WTC11 (cell line): Measurements from ENCODE around the gene TCF7L2. TPM values are rescaled to one million over a fixed set of nuclear protein-coding genes. Genes with fewer than 3 reads are reported as not detected.

Experiments used
- ATAC-seq: fragments of 200-7000 bp; cut with Tn5 transposase; 2 replicates; pipeline ENCODE4 v1.10.0; 2021; ENCODE audit warnings: mild to moderate bottlenecking, moderate library complexity
- CTCF ChIA-PET: fragments of 300-600 bp; sonication (Branson Sonifier 250); formaldehyde crosslinking; loops from one replicate; lab custom pipeline; 2021; ENCODE audit warnings: antibody characterized with exemption; lab: Charles Lee
- POLR2A ChIA-PET: fragments of 350-600 bp; sonication (Branson Sonifier 250); formaldehyde crosslinking; loops from one replicate; lab custom pipeline; 2021; ENCODE audit warnings: antibody characterized with exemption; lab: Charles Lee
- DNase-seq: peaks from one replicate; pipeline ENCODE4 v3.0.0; 2021; ENCODE audit warnings: low spot score
- H3K27ac Mint-ChIP-seq: 2 replicates; pipeline ENCODE4 v1.8.0; 2021; ENCODE audit warnings: mixed read lengths
- H3K27me3 Mint-ChIP-seq: 2 replicates; pipeline ENCODE4 v1.8.0; 2021; ENCODE audit warnings: low read depth, mild to moderate bottlenecking, moderate library complexity, mixed read lengths
- H3K36me3 Mint-ChIP-seq: 2 replicates; pipeline ENCODE4 v1.8.0; 2021; ENCODE audit warnings: mixed read lengths
- H3K4me1 Mint-ChIP-seq: 2 replicates; pipeline ENCODE4 v1.8.0; 2022; ENCODE audit warnings: mixed read lengths
- H3K4me3 Mint-ChIP-seq: 2 replicates; pipeline ENCODE4 v1.8.0; 2021; ENCODE audit warnings: mild to moderate bottlenecking, moderate library complexity, mixed read lengths
- H3K9me3 Mint-ChIP-seq: 2 replicates; pipeline ENCODE4 v1.8.0; 2021; ENCODE audit warnings: mixed read lengths
- ATF1 ChIP-seq: sonication (generic); formaldehyde crosslinking; IDR thresholded peaks from 2 replicates; pipeline ENCODE4 v1.8.1; 2023; ENCODE audit warnings: mild to moderate bottlenecking, moderate library complexity, missing genetic modification reagents
- JAZF1 ChIP-seq: fragments of 250-450 bp; sonication (Bioruptor Pico); IDR thresholded peaks from 2 replicates; pipeline ENCODE4 v1.9.0; 2021; ENCODE audit warnings: moderate library complexity, mild to moderate bottlenecking, inconsistent platforms
- JUN ChIP-seq: sonication (generic); formaldehyde crosslinking; IDR thresholded peaks from 2 replicates; pipeline ENCODE4 v1.8.0; 2023; ENCODE audit warnings: mild to moderate bottlenecking, missing genetic modification reagents
- PRRX2 ChIP-seq: fragments of 250-450 bp; sonication (Bioruptor Pico); IDR thresholded peaks from 2 replicates; pipeline ENCODE4 v1.8.0; 2021; ENCODE audit warnings: mild to moderate bottlenecking
- SP1 ChIP-seq: sonication (generic); formaldehyde crosslinking; conservative IDR thresholded peaks from 2 replicates; pipeline ENCODE4 v1.8.1; 2022; ENCODE audit warnings: missing genetic modification reagents
- TP53 ChIP-seq: sonication (generic); formaldehyde crosslinking; IDR thresholded peaks from 2 replicates; pipeline ENCODE4 v1.8.1; 2023; ENCODE audit warnings: mild to moderate bottlenecking, missing genetic modification reagents
- ZNF121 ChIP-seq: sonication (generic); formaldehyde crosslinking; IDR thresholded peaks from 2 replicates; pipeline ENCODE4 v1.8.0; 2023; ENCODE audit warnings: missing genetic modification reagents
- ZNF219 ChIP-seq: sonication (generic); formaldehyde crosslinking; IDR thresholded peaks from 2 replicates; pipeline ENCODE4 v1.8.0; 2023; ENCODE audit warnings: missing genetic modification reagents, mild to moderate bottlenecking, borderline replicate concordance
- ZNF263 ChIP-seq: sonication (generic); formaldehyde crosslinking; IDR thresholded peaks from 2 replicates; pipeline ENCODE4 v1.8.1; 2022; ENCODE audit warnings: low read depth, mild to moderate bottlenecking, moderate library complexity, missing genetic modification reagents
- ZNF416 ChIP-seq: fragments of 250-450 bp; sonication (Bioruptor Pico); IDR thresholded peaks from 2 replicates; pipeline ENCODE4 v1.9.0; 2021; ENCODE audit warnings: mild to moderate bottlenecking, inconsistent platforms
- total RNA-seq: library from RNA; stranded (reverse); gene quantifications from 3 replicates; pipeline ENCODE4 v1.2.3, GENCODE V29; 2021
- TF ChIP-seq, protein P1 (sequence below): sonication (generic); formaldehyde crosslinking; IDR thresholded peaks from 2 replicates; pipeline ENCODE4 v1.8.1; 2023; ENCODE audit warnings: mild to moderate bottlenecking, missing genetic modification reagents, moderate library complexity
- TF ChIP-seq, protein P2 (sequence below): sonication (generic); formaldehyde crosslinking; conservative IDR thresholded peaks from 2 replicates; pipeline ENCODE4 v1.8.1; 2023; ENCODE audit warnings: mild to moderate bottlenecking, low read depth, missing genetic modification reagents, moderate library complexity
- TF ChIP-seq, protein P3 (sequence below): sonication (generic); formaldehyde crosslinking; IDR thresholded peaks from 2 replicates; pipeline ENCODE4 v1.8.0; 2022; ENCODE audit warnings: mild to moderate bottlenecking, missing genetic modification reagents
- TF ChIP-seq, protein P4 (sequence below): sonication (generic); formaldehyde crosslinking; IDR thresholded peaks from 2 replicates; pipeline ENCODE4 v1.8.1; 2023; ENCODE audit warnings: mild to moderate bottlenecking, missing genetic modification reagents, borderline replicate concordance
- TF ChIP-seq, protein P5 (sequence below): sonication (generic); formaldehyde crosslinking; IDR thresholded peaks from 2 replicates; pipeline ENCODE4 v1.8.1; 2023; ENCODE audit warnings: mild to moderate bottlenecking, missing genetic modification reagents

TCF7L2 gene
- total RNA-seq, 1 experiment from 2014 or later, result 44.5 TPM

DNA sequence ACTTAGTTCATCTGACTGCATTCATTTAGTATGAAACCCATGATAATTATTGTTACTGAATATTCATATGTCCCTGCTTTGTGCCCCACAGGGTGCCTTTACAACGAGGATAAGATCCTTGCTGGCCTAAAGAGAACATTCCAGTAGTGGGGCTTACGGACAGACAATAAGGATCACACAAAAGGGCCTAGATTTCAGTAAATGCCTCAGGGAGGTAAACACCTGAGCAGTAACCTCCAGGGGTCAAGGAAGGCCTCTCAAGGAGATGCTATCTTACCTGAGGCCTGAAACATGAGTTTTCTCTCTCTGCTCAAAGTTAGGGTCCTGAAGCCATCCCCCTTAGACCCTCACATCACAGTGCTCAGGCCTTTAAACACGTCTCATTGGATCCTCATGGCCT lies 228.7 kb downstream of the TCF7L2 start (continued):
- TF ChIP-seq, protein P1, sequence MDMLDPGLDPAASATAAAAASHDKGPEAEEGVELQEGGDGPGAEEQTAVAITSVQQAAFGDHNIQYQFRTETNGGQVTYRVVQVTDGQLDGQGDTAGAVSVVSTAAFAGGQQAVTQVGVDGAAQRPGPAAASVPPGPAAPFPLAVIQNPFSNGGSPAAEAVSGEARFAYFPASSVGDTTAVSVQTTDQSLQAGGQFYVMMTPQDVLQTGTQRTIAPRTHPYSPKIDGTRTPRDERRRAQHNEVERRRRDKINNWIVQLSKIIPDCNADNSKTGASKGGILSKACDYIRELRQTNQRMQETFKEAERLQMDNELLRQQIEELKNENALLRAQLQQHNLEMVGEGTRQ, result no peak
- no peak for TF ChIP-seq ZNF416 (CRISPR knock-in tag)
- no peak for TF ChIP-seq JUN
- no peak for TF ChIP-seq PRRX2 (CRISPR knock-in tag)
- TF ChIP-seq ATF1 (CRISPR knock-in tag), result no peak
- TF ChIP-seq TP53 (CRISPR knock-in tag), result no peak
- TF ChIP-seq, protein P2, sequence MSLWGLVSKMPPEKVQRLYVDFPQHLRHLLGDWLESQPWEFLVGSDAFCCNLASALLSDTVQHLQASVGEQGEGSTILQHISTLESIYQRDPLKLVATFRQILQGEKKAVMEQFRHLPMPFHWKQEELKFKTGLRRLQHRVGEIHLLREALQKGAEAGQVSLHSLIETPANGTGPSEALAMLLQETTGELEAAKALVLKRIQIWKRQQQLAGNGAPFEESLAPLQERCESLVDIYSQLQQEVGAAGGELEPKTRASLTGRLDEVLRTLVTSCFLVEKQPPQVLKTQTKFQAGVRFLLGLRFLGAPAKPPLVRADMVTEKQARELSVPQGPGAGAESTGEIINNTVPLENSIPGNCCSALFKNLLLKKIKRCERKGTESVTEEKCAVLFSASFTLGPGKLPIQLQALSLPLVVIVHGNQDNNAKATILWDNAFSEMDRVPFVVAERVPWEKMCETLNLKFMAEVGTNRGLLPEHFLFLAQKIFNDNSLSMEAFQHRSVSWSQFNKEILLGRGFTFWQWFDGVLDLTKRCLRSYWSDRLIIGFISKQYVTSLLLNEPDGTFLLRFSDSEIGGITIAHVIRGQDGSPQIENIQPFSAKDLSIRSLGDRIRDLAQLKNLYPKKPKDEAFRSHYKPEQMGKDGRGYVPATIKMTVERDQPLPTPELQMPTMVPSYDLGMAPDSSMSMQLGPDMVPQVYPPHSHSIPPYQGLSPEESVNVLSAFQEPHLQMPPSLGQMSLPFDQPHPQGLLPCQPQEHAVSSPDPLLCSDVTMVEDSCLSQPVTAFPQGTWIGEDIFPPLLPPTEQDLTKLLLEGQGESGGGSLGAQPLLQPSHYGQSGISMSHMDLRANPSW (CRISPR knock-in tag), result no peak
- TF ChIP-seq, protein P3, sequence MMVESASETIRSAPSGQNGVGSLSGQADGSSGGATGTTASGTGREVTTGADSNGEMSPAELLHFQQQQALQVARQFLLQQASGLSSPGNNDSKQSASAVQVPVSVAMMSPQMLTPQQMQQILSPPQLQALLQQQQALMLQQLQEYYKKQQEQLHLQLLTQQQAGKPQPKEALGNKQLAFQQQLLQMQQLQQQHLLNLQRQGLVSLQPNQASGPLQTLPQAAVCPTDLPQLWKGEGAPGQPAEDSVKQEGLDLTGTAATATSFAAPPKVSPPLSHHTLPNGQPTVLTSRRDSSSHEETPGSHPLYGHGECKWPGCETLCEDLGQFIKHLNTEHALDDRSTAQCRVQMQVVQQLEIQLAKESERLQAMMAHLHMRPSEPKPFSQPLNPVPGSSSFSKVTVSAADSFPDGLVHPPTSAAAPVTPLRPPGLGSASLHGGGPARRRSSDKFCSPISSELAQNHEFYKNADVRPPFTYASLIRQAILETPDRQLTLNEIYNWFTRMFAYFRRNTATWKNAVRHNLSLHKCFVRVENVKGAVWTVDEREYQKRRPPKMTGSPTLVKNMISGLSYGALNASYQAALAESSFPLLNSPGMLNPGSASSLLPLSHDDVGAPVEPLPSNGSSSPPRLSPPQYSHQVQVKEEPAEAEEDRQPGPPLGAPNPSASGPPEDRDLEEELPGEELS, result no peak
- no peak for TF ChIP-seq JAZF1 (CRISPR knock-in tag)
- TF ChIP-seq SP1 (CRISPR knock-in tag), result no peak
- TF ChIP-seq ZNF263 (CRISPR knock-in tag), result no peak
- TF ChIP-seq ZNF121 (CRISPR knock-in tag), result no peak
- TF ChIP-seq ZNF219 (CRISPR knock-in tag), result no peak
- TF ChIP-seq, all 79 proteins: peak for 0

DNA sequence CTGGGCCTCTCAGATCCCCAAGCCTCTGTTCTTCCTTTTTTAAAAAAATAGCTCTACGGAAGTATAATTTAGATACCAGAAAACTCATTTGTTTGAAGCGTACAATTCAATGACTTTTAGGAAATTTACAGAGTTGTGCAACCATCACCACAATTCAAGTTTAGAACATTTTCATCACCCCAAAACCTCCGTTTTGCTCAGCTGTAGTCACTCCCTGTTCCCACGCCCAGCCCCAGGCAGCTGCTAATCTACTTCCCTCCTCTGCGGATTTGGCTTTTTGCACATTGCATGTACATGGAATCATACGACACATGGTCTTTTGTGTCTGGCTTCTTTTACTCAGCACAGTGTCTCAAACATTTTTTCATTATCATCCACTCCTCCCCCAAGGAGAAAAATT lies 229.2 kb downstream of the TCF7L2 start:
- TF ChIP-seq, protein P4, sequence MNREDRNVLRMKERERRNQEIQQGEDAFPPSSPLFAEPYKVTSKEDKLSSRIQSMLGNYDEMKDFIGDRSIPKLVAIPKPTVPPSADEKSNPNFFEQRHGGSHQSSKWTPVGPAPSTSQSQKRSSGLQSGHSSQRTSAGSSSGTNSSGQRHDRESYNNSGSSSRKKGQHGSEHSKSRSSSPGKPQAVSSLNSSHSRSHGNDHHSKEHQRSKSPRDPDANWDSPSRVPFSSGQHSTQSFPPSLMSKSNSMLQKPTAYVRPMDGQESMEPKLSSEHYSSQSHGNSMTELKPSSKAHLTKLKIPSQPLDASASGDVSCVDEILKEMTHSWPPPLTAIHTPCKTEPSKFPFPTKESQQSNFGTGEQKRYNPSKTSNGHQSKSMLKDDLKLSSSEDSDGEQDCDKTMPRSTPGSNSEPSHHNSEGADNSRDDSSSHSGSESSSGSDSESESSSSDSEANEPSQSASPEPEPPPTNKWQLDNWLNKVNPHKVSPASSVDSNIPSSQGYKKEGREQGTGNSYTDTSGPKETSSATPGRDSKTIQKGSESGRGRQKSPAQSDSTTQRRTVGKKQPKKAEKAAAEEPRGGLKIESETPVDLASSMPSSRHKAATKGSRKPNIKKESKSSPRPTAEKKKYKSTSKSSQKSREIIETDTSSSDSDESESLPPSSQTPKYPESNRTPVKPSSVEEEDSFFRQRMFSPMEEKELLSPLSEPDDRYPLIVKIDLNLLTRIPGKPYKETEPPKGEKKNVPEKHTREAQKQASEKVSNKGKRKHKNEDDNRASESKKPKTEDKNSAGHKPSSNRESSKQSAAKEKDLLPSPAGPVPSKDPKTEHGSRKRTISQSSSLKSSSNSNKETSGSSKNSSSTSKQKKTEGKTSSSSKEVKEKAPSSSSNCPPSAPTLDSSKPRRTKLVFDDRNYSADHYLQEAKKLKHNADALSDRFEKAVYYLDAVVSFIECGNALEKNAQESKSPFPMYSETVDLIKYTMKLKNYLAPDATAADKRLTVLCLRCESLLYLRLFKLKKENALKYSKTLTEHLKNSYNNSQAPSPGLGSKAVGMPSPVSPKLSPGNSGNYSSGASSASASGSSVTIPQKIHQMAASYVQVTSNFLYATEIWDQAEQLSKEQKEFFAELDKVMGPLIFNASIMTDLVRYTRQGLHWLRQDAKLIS (CRISPR knock-in tag), result no peak
- TF ChIP-seq, protein P5, sequence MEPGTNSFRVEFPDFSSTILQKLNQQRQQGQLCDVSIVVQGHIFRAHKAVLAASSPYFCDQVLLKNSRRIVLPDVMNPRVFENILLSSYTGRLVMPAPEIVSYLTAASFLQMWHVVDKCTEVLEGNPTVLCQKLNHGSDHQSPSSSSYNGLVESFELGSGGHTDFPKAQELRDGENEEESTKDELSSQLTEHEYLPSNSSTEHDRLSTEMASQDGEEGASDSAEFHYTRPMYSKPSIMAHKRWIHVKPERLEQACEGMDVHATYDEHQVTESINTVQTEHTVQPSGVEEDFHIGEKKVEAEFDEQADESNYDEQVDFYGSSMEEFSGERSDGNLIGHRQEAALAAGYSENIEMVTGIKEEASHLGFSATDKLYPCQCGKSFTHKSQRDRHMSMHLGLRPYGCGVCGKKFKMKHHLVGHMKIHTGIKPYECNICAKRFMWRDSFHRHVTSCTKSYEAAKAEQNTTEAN, result no peak
- ATAC-seq, result no peak
- no peak overlapping the region for H3K4me3 Mint-ChIP-seq
- DNase-seq, result no peak
- ChIA-PET CTCF (interaction anchor here (1.2 kb wide), 1 partner anchor 384 kb away, joined by 3 read pairs; no protein-coding TSS in a partner anchor), POLR2A (no interaction called here)
- H3K27me3 Mint-ChIP-seq, result no peaks in the 10 kb centered on the region
- no peaks in the 10 kb centered on the region for H3K9me3 Mint-ChIP-seq
- H3K27ac Mint-ChIP-seq, result no peak overlapping the region
- H3K4me1 Mint-ChIP-seq, result peaks cover 33% of the 10 kb centered on the region
- no peaks in the 10 kb centered on the region for H3K36me3 Mint-ChIP-seq
